H1 (cell line): ENCODE measurements around the gene STH. TPM values are rescaled to one million over a fixed set of nuclear protein-coding genes. Genes with fewer than 3 reads are reported as not detected.

Experiments
- CHD7 ChIP-seq: fragments of 300-600 bp; sonication (generic); IDR thresholded peaks from 2 replicates; pipeline ENCODE4 v1.7.1; 2012; ENCODE audit warnings: low read length, moderate library complexity, mild to moderate bottlenecking, inconsistent platforms; ENCODE audit not compliant: insufficient replicate concordance
- CTBP2 ChIP-seq: IDR thresholded peaks from 2 replicates; pipeline ENCODE4 v1.7.0; 2011; ENCODE audit warnings: borderline replicate concordance, mild to moderate bottlenecking, moderate library complexity, mixed read lengths, low read length; ENCODE audit not compliant: insufficient read depth, insufficient read length
- PHF8 ChIP-seq: fragments of 200-600 bp; sonication (generic); conservative IDR thresholded peaks from 2 replicates; pipeline ENCODE4 v1.7.1; 2012; ENCODE audit warnings: low read depth, mild to moderate bottlenecking, inconsistent platforms, low read length, moderate library complexity
- RAD21 ChIP-seq, 2 experiments: IDR thresholded peaks in 1 of 2; conservative IDR thresholded peaks in 1 of 2; 2 replicates each; pipeline ENCODE4 v1.6.1; 2011; ENCODE audit warnings: low read depth in 2 of 2, low read length in 2 of 2, improper control_type of control experiment in 1 of 2, inconsistent platforms in 1 of 2, mild to moderate bottlenecking in 1 of 2, moderate library complexity in 1 of 2
- polyA plus RNA-seq, 7 experiments: library from polyadenylated mRNA; depleted of rRNA in 3 of 7; stranded (reverse) in 5 of 7; unstranded in 2 of 7; fragments of >200 nt in 5 of 7; fragments of 200-250 nt in 2 of 7; gene quantifications; 1 replicate in 5 of 7; 2 replicates in 1 of 7; 4 replicates in 1 of 7; pipeline versions ENCODE4 v1.2.1 to v1.2.3, GENCODE V29; 2011 to 2013; ENCODE audit warnings: missing spikeins in 2 of 7, mixed read lengths in 2 of 7
- total RNA-seq: library from RNA; stranded (reverse); fragmentation: NEBNext Ultra II Directional; extraction: Animal tissue kit (Norgen Biotek cat#: 25700); gene quantifications from 2 replicates; pipeline ENCODE4 v1.2.1, GENCODE V29; 2021

The STH gene
- total and polyA plus RNA-seq, 2 of the 8 experiments (the other 6 are each of a cell fraction or from before 2014, with no cell fraction given), result not detected

- no peak for TF ChIP-seq CHD7
- no peak for TF ChIP-seq RAD21 (IDR thresholded peaks at IDR 0.05 in 1 of 2, conservative IDR thresholded peaks at IDR 0.05 in 1 of 2; ENCODE audit: low read depth in 2 of 2, low read length in 2 of 2)
- no peak for TF ChIP-seq PHF8
- TF ChIP-seq CTBP2, result no peak
Measured at GRCh38 chr17:45968732-45969131, 30.3 kb upstream of the STH start (continued).
